Activated CD4-positive, CD25-positive, alpha-beta regulatory T cell treated with anti-CD3 and anti-CD28 coated beads, Interleukin-2, amount 50 U/mL, for 72 hours (primary cell): ENCODE results near the gene MBD3.

ENCODE experiments used
- DNase-seq: peaks from one replicate; pipeline ENCODE4 v3.0.0; 2021

MBD3 gene

DNA sequence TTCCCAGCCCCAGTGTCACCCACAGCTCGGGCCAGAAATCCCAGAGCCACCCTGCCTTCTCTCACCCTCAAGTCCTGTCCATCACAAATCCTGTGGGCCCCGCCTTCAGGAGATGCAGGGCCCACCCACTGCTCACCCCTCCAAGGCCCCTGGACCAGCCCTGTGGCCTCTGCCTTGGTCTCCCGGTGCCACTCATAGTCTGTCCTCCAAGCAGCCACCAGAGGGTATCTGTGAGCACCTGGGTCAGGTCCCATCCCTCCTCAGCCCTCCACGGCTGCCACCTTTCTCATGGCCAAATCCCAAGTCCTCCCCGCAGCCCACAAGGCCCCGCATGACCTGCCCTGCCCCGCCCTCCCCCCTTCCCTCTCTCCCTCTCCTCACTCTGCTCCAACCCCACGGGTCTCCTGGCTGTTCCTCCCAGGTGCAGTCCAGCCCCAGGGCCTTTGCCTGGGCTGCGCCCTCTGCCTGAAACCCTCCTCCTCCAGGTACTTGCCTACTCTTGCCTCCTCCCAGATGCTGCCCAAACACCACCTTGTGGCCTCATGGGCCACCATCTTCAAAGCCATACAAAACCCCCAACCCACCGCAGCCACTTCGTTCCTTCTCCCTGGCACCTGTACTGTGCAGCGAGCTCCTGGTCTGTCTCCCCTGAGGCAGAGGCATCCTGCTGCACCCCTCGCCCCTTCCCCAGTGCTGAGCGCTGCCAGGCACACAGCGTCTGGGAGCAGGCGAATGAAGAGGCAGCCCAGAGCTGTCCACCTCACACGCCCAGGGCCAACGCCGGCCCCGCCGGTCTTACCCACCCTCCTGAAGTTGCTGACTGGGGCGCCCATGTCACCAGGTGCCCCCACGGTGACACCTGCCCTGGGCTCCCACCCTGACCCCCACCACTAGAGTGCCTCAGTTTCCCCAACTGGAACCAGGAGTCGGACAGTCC lies 25.8 kb upstream of the MBD3 start:
- DNase-seq = no peak

DNA sequence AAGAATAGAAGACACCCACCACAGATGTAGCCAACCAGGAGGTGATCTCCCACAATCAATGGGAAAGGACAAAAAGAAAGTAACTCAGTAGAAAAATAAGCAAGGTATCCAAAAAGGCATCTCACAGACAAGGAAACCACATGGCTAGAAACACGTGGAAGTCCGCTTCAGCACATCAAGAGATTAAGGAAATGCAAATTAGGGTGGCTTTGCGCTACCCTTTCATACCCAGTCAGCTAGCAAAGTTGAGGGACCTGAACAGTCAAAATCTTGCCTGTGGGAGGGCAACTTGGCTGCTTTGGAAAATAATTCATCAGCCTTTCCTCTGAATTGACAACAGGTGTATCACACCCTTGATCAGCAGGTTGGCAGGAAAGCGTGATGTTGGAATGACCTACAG lies 24.2 kb upstream of the MBD3 start:
- no peak for DNase-seq

DNA sequence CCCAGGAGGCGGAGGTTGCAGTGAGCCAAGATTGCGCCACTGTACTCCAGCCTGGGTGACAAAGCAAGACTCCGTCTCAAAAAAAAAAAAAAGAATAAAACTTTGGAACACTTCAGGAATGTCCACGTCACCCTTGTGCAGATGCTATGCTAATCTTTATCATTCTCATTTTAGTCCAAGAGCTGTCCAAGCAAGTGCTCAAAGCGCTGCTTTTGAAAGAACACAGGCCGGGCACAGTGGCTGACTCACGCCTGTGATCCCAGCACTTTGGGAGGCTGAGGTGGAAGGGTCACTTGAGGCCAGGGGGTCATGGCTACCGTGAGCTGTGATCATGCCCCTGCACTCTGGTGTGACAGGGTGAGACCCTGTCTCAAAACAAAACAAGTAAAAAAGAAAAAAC lies 23.7 kb upstream of the MBD3 start:
- DNase-seq = no peak

DNA sequence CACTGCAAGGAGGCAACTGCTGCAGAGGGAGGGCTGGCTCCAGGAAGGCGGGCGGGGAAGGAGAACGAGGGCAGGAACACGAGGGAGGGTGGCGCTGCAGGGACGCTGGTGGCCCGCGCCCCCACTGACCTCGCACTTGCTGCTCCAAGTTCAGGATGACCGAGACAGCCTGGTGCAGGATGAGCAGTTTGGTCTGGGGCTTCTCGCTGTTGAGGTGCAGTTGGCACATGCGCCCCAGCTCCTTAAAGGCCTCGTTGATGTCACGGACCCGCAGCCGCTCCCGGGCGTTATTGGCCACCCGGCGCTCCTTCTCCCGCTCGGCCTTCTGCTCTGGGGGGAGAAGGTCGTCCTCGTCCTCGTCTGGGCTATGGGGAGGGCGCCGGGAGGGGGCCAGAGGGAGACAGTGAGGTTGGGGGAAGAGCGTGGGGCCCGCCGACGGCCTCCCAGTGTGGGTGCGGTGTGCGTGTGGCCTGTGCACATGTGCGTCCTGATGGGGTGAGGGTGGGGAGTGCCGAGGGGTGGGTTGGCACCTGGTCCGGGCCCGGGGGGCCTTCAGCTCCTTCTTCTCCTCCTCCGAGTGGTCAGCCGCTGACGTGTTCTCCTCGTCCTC lies 22.6 kb upstream of the MBD3 start:
- no peak for DNase-seq

DNA sequence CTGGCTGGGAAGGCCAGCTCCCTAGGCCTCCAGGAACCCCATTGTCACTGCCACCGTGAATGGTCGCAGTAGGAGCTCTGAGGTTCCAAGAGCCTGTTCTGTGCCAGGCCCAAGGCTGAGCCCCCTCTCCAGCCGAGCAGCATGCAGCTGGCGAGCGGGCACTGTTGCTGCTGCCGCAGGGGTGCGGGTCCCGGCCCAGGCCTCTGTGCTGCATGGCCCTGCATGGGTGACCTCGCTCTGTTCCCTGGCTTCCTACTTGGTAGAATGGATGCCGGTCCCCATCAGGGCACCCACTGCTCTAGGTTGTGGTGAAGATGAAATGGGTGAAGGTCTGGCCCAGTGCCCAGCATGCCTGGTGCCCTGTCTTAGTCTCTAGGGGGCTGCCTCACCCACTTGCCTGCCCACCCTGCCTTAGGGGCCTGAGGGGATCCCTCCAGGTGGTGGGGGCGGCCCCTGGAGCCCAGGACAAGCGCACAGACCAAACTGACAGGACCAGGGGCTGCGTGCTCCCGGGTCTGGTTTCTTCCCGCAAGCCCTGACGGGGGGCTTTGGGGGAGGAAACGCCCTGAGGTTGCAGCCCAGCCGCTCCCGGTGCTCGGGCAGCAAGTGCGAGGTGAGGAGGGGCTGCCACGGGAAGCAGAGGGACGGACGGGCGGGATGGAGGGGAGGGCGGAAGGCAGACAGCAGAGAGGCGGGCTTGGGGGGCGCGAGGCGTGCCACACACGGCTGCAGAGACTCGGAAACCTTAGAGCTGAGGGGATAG lies 21.3 kb upstream of the MBD3 start:
- DNase-seq = no peak

DNA sequence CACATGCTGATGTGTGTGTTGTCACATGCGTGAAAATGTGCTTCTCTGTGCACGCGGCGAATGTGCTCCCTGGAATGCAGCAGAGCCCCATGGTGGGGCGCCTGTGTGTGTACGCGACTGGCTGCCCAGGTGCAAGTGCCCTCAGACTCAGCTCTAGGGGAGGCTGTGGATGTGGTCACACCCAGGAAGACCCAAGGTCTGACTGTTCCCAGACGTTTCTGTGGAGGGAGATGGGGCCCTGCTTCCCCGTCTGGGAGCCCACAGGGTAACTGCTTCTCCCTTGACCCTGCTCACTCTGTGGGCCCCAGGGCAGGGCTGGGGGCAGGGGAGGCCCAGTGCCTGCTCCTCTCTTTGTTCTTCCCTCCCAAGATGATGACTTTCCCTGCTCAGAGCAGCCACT lies 20.5 kb upstream of the MBD3 start:
- no peak for DNase-seq

DNA sequence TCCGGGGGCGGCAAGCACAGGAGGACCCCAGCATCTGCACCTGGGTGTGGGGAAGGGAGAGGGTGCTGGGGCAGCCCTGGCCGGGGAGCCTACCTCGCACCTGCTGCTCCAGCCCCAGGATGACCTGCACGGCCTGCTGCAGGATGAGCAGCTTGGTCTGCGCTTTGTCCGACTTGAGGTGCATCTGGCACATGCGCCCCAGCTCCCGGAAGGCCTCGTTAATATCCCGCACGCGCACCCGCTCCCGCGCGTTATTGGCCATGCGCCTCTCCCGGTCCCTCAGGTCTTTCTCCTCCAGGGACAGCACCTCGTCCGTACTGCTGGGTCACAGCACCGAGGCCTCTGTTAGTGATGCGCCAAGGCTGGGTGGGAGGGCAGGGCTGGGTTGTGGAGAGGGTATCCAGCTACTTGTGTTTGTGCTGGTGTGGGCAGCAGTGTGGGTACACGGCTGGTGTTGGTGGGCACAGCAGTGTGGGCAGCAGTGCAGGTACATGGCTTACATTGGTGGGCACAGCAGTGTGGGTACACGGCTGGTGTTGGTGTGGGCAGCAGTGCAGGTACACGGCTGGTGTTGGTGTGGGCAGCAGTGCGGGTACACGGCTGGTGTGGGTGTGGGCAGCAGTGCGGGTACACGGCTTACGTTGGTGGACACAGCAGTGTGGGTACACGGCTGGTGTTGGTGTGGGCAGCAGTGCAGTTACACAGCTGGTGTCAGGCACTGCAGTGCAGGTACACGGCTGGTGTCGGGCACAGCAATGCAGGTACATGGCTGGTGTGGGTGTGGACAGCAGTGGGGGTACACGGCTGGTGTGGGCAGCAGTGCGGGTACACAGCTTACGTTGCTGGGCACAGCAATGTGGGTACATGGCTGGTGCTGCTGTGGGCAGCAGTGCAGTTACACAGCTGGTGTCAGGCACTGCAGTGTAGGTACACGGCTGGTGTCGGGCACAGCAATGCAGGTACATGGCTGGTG lies 19.7 kb upstream of the MBD3 start:
- DNase-seq = no peak

DNA sequence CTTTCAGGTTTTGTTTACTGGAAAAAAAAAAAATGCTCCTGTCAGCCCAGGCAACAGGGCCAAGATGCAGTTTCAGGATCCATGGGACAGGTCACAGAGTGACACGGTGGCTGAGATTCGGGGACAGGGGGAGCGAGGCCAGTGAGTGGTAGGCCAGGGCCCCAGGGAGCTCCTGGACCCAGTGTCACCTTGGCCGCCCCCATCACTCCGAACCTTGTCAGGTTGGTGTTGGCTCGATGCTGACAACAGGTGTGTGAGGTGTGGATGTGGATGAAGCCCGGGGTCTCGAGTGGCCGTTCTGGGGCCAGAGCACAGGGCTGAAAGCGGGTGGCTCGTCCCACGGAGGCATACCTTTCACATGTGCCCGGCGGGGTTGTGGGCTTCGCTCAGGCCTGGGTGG lies 18.7 kb upstream of the MBD3 start:
- no peak for DNase-seq

DNA sequence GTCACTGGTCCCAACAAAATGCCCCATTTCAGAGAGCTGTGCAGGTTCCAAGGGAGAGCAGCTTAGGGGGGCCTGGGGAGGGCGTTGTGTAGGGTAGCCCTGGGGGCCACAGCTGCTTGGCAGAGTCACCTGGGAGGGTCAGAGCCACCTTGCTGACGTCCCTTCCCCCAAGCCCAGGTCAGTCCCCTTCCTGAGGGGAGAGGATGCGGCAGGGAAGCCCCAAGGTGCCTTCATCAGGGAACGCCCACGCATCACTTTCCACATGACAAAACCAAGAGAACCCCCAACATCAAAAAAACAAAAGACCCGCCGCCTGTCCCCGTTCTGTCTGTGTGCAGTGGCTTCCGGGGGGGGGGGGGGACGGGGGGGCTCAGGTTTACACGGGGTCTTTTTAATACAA lies 17.9 kb upstream of the MBD3 start:
- DNase-seq = no peak

DNA sequence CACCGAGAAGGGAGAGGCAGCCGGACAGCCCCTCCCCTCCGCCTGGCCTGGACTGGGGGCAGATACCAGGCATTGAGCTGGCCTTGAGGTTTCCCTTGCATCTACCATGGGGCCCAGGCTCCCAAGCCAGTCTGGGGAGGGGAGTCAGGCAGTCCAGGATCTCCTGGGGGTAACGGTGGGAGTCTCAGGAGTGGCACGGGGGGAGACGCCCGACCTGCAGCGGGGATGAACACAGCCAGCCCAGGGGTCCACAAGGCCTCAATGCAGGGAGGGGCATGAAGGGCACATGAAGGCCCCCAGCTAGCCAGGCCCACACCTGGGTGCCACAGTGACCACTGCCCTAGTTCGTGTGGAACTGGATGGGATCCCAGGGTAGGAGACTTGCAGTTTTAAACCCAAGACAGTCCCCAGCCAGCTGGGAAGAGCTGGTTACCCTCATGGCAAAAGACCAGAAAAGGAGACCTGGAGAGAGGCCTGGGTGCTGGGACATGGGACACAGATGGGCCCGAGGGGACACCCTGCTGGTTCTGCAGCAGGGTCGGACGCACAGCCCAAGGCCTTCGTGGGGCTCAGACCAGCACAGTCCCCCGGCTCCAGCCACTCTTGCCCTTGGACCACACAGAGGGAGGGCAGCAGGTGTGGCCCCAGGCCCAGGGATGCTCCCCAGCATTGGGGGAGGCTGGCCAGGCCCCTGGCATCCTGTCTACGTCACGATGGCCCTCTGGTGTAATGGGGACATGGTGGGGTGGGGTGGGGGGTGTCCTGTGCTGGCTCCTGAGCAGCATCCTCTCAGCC lies 17.2 kb upstream of the MBD3 start:
- no peak for DNase-seq

DNA sequence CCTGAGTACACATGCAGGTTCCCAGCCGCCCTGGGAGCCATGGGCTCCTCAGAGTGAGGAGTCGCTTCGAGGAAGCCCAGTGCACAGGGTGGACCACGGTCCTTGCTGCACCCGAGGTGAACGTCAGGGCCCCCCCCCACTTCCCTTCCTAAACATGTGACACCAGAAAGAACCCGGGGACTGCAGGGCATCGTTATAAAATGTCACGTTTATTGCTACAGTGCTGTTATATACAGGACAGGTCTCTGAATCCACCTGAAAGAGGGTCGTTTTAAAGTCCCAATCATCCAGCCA lies 16.4 kb upstream of the MBD3 start:
- no peak for DNase-seq

DNA sequence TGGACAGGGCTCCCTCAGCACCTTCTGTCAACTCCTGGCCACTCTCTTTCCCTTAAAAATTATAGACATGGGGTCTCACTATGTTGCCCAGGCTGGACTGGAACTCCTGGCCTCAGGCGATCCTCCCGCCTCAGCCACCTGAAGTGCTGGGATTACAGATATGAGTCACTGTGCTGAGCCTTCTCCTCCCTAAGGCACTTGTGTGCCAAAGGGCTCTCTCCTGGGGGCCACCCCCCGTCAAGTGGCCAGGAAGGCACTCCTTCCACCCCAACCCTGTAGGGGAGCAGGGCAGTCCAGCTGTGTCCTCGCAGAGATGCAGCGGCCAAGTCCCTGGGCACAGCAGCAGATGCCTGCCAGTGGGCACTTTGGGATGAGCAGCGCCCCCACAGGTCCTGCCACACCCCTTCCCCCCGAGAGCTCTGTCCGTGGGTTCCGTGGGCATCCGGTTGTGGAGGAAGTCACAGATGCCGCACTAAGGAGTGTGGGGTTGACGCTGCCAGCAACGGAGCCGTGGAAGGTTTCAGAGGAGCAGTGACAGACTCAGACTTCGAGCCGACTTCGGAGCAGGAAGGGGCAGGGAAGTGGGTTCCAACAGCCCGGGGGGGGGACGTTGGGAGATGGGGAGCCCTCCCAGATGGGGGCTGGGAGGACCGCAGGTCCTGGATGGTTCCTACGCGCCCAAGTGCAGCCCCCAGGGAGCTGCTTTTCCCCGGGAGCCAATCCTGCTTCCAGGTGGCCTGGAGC lies 15.9 kb upstream of the MBD3 start:
- no peak for DNase-seq

DNA sequence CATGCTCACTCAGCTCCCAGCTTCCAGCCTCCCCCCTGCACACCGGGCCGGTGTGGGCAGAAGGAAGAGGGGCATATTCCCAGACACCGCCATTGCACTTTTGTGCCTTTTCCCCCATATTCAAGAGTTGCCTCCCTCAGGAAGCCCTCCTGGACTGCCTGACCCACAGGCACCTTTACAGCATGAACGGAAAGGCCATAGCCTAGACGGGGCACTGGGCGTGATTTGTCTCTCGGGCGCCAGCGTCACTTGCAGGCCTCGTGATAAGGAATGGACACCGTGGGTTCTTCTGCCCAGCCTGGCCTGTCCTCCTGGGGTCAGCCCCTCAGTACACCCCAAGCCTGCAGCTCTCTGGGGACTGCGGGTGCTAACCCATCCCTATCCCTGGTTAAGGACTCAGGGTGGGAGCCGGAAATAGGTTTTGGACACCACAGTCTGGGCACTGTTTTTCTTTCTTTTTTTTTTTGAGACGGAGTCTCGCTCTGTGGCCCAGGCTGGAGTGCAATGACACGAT lies 13.5 kb upstream of the MBD3 start:
- no peak for DNase-seq

DNA sequence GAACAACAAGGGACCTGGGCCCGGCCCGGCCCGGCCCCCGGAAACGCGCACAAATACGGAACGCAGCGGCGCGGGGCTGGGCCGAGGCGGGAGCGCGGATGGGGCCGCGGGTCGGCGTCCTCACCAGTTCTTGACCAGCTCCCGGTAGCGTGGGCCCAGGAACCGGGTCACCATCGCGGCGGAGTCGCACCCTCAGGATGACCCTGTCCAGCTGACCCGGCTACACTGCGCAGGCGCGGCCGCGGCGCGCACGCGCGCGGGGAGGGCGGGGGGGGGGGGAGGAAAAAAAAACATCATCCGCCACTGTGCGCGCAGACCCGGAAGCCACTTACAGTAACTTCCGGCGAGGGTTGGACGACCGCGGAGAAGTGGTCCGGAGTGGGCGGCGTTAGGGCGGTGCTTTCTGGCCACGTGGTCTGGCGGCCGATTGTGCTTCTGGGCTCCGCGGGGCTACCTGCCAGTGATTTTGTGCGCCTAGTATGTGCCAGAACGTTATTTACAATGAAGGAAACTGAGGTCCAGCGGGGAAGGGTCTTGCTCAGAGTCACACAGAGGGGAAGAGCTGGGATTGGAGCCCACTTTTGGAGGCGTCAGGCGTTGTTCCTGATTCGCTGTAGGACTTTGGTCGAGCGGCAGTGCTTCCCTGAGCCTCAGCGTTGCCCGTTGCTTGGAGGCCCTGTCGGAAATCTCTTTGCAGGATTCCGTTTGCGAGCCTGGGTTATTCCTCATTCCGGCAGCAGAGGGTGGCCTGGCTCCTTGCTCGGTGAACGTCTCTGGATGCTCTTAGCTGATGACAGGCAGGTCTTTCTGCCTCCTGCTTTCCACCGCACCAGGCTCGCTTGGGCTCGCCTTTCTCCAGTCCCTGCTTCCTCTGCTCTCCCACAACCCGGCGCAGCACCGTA lies 12.8 kb upstream of the MBD3 start, which contains the start of gene UQCR11:
UQCR11 (minus strand) TSS at position 227 of the 902 bp plus-strand sequence; CDS start at position 174, 53 bp downstream.
- DNase-seq = peak; percentile 93

DNA sequence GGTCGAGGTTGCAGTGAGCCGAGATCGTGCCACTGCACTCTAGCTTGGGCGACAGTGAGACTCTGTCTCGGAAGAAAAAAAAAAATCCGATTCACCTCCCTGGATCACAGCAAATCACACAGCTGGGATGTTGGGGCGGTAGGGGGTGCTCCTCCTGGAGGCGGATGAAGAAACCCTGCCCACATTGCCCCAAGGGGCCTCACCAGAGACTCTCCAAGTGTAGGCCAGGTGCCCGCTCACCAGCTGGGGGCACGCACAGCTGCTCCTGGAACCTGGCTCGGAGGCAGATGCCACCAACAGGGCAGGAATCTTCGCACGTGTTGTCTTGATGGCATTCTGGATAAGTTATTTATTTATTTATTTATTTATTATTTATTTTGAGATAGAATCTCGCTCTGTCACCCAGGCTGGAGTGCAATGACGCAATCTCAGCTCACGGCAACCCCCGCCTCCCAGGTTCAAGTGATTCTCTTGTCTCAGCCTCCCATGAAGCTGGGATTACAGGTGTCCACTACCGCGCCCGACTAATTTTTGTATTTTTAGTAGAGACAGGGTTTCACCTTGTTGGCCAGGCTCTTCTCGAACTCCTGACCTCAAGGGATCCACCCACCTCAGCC lies 9.5 kb upstream of the MBD3 start:
- no peak for DNase-seq

DNA sequence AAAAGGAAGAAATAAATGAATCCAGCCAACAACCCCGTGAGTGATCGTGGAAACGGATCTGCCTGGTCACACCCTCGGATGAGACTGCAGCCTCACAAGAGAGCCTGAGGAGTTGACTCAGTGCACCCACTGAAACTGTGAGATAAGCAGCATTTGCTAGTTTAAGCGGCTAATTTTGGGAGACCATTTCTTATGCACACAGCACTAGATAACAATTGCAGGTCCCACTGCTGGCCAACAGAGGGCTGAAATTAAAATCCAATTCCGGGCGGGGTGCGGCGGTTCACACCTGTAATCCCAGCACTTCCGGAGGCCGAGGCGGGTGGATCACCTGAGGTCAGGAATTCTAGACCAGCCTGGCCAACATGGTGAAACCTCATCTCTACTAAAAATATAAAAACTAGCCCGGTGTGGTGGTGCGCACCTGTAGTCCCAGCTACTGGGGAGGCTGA lies 9.0 kb upstream of the MBD3 start:
- no peak for DNase-seq

DNA sequence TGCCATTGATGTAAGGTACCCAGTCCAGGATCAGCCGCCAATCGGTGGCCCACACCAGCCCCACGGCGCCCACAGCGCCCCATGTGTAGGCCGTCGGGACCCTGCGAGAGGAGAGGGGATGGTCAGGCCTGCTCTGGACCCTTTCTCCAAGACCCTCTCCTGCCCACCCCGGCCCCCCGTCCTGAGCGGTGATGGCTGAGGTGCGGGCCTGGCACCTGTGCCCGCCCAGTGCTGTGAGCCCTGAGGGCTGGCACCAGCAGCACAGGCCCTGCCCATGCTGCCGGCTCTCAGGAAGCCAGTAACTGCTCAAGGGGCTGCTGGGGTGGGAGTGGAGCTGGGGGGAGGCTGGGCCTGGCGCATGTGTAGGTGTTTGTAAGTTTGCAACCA lies 6.8 kb upstream of the MBD3 start:
- no peak for DNase-seq

DNA sequence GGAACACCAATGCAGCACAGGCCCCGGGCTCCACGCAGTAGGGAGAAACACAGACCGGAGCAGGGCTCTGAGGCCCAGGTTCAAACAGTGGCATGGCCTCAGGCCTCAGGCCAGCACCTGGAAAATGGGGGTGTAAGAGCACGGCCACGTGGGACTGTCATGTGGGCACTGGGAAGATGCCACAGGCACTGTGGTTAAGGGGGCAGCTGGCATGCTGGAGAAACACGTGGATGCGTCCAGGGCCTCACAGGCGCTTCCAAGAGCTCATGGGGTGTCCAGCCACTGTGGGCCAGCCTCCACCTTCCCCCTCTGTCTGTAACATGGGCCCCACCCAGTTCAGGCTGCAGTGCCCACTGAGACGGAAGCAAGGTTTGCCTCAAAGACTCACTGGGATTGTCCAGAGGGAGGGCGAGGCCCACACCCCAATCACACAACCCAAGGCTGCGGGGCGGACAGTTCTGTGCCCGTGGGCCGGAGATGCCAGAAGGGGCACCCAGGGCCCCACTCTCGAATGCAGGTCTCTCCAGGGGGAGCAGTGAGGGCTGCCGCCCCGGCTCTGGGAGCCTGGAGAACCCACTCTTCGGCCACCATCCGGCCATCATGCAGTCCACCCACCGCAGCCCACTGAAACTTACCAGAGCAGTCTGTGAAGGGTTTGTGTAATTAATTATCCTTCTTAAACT lies 6.3 kb upstream of the MBD3 start:
- no peak for DNase-seq

DNA sequence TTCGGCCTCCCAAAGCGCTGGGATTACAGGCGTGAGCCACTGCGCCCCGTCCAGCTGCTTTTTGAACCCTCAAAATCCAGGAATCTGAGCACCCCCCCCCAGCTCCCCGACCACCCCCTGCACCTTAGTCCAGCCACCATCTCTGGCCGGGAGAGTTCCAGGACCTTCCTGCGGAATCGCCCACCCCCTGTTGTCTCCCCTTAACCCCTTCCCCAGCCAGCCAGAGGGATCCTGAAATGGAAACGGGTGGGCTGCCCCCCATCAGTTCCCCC lies 772 bp upstream of the MBD3 start:
- DNase-seq = no peak
